HT1080 (cell line): Measurements from ENCODE around the gene STRA8. TPM values are rescaled to one million over a fixed set of nuclear protein-coding genes. Genes with fewer than 3 reads are reported as not detected.
"Not testable (repeated sequence)": the region's sequence is repeated elsewhere in the genome, so short reads cannot be mapped to it uniquely, and the experiment has no call there.

Experiments used
- DNase-seq: peaks from one replicate; pipeline ENCODE4 v3.0.0-alpha.2; 2015; ENCODE audit warnings: low read depth
- total RNA-seq: library from RNA; depleted of rRNA; stranded (reverse); fragments of >200 nt; shearing (Covaris generic); gene quantifications from 2 replicates; pipeline ENCODE4 v1.2.3, GENCODE V29; 2014

The STRA8 gene
- total RNA-seq, 1 experiment from 2014 or later = not detected

- DNase-seq = no peak
These were observed 28.8 kb upstream of the STRA8 start for GRCh38 chr7:135204876-135205275.

DNA sequence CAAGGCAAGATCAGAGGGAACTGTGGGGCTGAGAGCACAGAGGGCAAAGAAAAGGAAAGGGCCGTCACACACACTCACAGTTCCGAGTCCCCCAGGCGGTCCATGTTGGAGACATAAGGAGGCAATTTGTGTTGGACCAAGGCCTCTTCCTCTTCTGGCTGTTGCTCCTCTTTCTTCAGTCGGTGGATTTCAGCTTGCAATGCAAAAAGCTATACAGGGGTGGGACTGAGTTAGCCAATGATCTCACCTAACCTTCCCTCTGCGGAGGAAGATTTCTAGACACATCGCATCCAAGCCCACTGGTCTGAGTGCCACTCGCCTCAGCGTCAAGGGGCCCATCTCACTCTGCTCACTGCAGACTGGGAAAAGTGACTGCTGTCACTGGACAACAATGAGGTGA lies 27.8 kb upstream of the STRA8 start:
- DNase-seq = no peak

DNA sequence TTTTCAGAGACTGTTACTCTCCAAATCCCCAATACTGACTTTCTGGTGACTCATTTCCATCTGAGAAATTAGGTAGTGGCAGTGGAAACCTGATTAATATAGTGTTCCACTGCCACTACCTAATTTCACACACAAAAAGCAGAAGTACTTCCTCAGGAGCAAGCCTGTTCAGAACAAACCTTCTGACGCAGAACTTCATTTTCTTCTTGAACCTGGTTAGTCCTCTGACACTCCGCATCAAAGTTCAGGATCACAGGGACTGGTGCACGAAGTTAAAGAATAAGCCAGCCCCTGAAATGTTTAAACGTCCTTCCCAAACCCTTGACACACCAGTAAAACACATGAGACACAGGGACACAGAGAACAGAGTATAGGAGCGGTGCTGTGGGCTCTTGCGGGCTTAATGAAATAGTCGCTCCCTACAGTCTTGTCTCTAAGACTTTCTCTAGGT lies 26.7 kb upstream of the STRA8 start:
- DNase-seq = no peak

- no peak for DNase-seq
These were observed 26.1 kb upstream of the STRA8 start for GRCh38 chr7:135207406-135208101.

DNA sequence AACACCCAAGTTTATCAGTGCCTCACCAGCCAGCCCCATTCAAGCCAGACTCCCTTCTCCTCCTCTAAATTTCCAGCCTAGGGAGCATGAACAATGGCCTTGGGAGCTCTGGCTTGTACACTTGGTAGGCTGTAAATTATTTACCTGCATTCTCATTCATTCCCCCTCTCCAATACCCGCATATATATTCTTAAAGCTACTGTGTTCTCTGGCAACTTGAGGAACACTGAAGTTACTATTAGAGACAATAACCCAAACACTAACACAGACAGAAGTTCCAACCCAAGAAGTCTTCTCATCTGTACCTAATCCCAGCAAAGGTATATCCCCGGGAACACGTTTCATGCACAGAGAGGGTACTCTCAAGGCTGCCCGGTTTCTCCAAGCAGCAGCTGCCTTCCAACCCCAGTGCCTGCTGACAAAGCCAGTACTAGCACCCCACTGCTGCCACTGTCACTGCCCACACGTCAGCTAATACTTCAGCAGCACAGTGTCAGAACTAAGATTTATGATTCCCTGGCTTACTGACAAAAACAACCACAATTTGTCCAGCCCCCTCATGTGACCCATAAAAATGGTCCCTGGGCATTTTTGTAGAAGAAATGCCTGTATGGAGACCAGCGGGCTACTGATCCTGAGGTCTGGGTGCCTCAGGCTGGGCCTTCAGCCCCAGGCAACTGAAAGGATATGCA lies 25.4 kb upstream of the STRA8 start:
- DNase-seq = no peak

DNA sequence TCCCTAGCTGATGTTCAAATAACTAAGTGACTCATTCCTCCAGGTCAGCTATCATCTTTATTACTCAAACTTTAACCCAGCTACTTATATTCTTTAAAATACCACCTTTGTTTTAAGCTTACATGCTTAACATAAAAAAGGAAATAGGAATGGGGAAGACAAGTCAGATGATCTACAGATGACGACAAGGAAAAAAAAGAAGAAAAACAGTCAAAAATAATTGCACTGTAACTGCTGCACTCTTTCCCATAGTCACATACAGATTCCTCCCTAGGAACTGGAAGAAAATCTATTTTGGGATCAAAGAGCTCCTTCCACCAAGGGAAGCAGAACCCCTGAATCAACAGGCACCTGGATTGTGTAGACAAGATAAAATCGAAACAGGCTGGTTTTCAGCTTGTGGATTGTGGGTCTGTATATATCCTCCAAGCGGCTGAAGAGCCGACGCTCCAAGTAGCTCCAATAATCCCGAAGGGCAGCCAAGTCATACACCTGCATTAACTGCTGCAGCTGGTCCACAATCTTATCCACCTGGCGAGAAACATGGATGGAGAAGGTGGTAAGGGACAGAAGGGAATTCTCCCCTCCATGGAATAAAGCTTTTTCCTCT lies 24.3 kb upstream of the STRA8 start:
- DNase-seq = no peak

DNA sequence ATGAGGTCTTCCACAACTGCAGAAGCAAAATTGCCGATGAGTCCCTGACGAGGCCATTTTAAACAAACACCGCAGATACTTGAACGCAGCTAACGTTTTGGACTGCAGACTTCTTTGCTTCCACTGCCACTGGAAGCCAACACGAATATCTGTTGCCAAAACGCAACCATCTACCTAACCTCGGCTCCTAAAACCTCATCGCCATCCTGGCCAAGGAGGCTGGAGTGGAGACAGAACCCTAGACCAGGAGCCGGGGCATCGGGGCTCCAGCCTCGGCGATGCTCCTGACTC lies 22.8 kb upstream of the STRA8 start:
- no peak for DNase-seq

GRCh38 chr7:135211179-135211945 lies 22.3 kb upstream of the STRA8 start, which contains the start of gene WDR91:
Gene WDR91, minus strand, starts transcription at chr7:135211526. Its CDS starts 24 bp downstream, at chr7:135211502.
- peak; percentile 78 for DNase-seq

DNA sequence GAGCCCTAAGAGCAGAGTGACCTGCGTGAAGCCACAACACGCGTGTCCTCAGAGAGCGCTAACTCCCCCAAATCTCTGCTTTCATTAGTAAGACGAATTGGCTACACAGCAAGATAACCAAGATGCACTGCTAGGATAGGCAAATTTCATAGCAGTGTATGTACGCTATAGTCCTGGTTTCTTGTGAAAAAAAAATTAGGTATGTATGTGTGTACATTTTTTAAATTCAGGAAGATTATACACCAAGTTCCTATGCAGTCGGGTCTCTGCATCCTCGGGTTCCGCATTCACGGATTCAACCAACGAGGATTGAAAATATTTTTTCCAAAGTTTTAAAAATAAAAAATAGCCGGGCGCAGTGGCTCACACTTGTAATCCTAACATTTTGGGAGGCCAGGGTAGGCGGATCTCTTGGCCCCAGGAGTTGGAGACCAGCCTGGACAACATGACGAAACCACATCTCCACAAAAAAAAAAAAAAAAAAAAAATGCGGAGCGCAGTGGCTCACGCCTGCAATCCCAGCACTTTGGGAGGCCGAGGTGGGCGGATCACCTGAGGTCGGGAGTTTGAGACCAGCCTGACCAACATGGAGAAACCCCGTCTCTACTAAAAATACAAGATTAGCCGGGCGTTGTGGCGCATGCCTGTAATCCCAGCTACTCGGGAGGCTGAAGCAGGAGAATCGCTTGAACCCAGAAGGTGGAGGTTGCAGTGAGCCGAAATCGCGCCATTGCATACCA lies 21.5 kb upstream of the STRA8 start:
- not testable (repeated sequence) for DNase-seq

- DNase-seq = no peak
These were observed 19.8 kb upstream of the STRA8 start for GRCh38 chr7:135213831-135214230.

DNA sequence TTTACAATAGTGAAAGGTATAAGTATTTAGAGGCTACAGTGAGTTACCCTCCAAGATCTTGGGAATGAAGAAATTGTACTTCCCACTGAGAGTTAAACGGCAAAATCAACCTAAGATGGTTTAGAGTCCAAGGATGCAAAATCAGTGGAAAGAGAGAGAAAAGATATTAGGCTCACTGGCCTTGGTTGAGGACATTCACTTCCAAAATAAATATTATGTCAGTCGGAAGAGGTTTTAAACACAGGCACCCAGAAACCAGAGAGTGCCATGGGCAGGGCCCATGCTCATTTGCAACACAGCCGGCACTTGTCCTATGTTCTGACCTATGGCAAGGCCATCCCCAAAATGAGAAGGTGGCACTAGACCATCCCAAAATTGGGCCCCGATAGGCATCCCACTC lies 18.5 kb upstream of the STRA8 start:
- DNase-seq = no peak

GRCh38 chr7:135215698-135216097 lies 17.9 kb upstream of the STRA8 start:
- DNase-seq = no peak

DNA sequence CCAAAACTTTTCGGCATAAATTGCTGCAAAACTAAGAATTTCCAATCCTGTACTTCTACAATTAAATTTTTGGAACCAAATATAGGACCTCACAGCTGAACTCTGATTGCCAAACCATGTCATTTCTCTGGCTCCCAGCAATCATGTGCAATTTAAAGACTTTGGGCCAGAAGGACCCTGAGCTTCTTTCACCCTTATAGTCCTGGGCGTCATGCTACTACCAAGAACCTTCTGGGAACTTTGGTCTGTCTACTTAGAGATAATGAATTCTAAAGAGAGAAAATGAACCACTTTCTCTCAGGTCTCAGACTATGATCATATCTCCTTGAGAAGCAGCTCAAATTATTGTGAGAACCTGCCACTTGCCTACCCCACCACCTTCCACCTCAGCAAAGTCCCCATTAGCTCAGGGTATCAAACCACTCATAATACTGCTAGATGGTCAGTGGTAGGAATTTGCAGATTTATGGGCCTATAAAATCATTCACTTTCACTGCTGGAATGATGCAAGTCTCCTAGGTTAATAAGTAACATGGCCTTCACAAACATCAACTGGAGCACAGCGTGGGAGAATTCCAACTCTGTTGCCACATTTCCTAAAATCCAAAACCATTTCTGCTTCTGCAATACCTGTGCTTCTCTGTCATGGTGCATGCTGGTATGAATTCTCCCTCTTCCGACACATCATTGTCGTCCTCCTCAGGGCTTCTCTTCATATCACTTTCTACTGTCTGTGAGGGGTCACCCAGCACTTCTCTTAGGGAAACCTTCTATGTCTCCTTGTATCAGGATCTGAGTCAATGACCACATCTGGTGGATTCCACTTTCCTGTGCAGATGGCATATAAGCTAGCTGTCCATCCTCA lies 15.8 kb upstream of the STRA8 start:
- no peak for DNase-seq

DNA sequence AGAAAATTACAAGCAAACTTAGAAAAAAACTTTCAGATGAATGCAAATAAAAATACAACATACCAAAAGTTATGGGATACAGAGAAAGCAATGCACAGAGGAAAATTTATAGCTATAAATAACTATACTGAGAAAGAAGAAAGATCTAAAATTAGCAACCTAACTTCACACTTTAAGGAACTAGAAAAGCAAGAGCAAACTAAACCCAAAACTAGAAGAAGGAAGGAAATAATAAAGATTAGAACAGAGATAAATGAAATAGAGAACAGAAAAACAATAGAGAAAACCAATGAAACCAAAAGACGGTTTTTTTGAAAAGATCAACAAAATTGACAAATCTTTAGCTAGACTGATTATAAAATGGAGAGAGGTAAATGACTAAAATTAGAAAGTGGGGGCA lies 9.6 kb upstream of the STRA8 start:
- no peak for DNase-seq

GRCh38 chr7:135231686-135232085 lies 2.0 kb upstream of the STRA8 start:
- no peak for DNase-seq

GRCh38 chr7:135232087-135232486 lies 1.6 kb upstream of the STRA8 start:
- no peak for DNase-seq

DNA sequence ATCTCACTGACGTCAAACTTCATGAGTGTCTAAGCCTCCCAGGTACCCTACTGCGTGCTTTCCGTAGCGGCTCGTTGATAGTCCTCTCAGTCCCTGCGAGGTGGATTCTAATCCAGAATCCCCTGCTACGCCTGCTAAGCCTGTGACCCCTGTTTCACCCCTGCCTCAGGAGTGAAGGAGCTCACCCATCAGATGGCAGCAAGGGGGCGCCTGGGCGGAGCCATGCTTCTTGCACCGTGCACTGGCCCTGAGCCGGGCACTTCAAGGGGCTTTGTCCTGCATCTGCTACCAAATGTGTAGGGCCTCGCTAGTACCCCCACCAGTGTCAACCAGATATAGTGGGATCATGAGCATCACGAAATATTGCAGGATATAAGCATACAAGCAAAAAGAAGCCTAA lies 918 bp upstream of the STRA8 start:
- DNase-seq = no peak

DNA sequence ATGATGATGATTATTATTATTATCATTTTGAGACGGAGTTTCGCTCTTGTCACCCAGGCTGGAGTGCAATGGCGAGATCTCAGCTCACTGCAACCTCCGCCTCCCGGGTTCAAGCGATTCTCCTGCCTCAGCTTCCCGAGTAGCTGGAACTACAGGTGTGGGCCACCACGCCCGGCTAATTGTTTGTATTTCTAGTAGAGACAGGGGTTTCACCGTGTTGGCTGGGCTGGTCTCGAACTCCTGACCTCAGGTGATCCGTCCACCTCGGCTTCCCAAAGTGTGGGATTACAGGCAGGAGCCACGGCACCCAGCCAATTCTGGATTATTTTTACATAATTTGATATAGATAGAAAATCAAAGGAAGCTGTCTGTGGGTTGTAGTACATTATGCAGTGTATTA lies 457 bp downstream of the STRA8 start:
- DNase-seq = not testable (repeated sequence)

GRCh38 chr7:135234727-135235126 lies 1.1 kb downstream of the STRA8 start:
- no peak for DNase-seq

- no peak for DNase-seq
These were observed 2.2 kb downstream of the STRA8 start for GRCh38 chr7:135235841-135236240.
